ENCODE measurements around the gene GLB1L3. TPM values are rescaled to one million over a fixed set of nuclear protein-coding genes. Genes with fewer than 3 reads are reported as not detected.

Gene GLB1L3
- polyA plus RNA-seq, 1 donor (not counting 4 experiments of a cell fraction or from before 2014, with no cell fraction given): 3.0 TPM

GRCh38 chr11:134341805-134342571, 65.8 kb downstream of the GLB1L3 start:
- no peaks in the 10 kb centered on the region for H4K20me1 ChIP-seq (ENCODE audit: control insufficient read depth, extremely low read depth, insufficient read depth, low read length)
- H3K4me2 ChIP-seq (ENCODE audit: control insufficient read depth, extremely low read depth, insufficient read depth, low read depth, low read length): no peak overlapping the region
- FAIRE-seq: no peak
- H3K79me2 ChIP-seq (ENCODE audit: control insufficient read depth, insufficient read depth, low read length): no peaks in the 10 kb centered on the region
- no peaks in the 10 kb centered on the region for H3K9me3 ChIP-seq (ENCODE audit: control insufficient read depth, low read depth, low read length)
- H3K9me1 ChIP-seq (ENCODE audit: control insufficient read depth, extremely low read depth, insufficient read depth, low read length): no peaks in the 10 kb centered on the region
- no peak overlapping the region for H3K9ac ChIP-seq (ENCODE audit: control insufficient read depth, extremely low read depth, insufficient read depth, low read length)
- no peak overlapping the region for H3K4me3 ChIP-seq (ENCODE audit: control insufficient read depth in 2 of 3, extremely low read depth in 1 of 3, insufficient read depth in 2 of 3, low read depth in 1 of 3, low read length in 3 of 3)
- TF ChIP-seq CTCF (optimal IDR thresholded peaks at IDR 0.05 in 1 of 3, IDR thresholded peaks at IDR 0.05 in 1 of 3, conservative IDR thresholded peaks at IDR 0.05 in 1 of 3; ENCODE audit: extremely low read depth in 1 of 3, insufficient read depth in 2 of 3, low read length in 3 of 3) (no peak), EZH2 (IDR thresholded peaks at IDR 0.05; ENCODE audit: low read length) (no peak)
- H3K27me3 ChIP-seq (ENCODE audit: control insufficient read depth, extremely low read depth, insufficient read depth, low read length): no peaks in the 10 kb centered on the region
- no peak overlapping the region for H3K27ac ChIP-seq (ENCODE audit: control insufficient read depth, insufficient read depth, low read length)
- H3K4me1 ChIP-seq (ENCODE audit: control insufficient read depth, extremely low read depth, insufficient read depth, low read length): peaks cover 8% of the 10 kb centered on the region
- no peak overlapping the region for H2AFZ ChIP-seq (ENCODE audit: control insufficient read depth, low read length)
- no peak for DNase-seq (ENCODE audit: low read depth, low spot score)
- no peaks in the 10 kb centered on the region for H3K36me3 ChIP-seq (ENCODE audit: control insufficient read depth in 2 of 2, extremely low read depth in 1 of 2, insufficient read depth in 2 of 2, low read length in 2 of 2)
- dilution Hi-C loops (cut with MboI; ENCODE audit: extremely low pct_ligation_motif_present, low sequenced_read_pairs): no loop called here

- no peak overlapping the region for H3K4me2 ChIP-seq (ENCODE audit: control insufficient read depth, extremely low read depth, insufficient read depth, low read depth, low read length)
- DNase-seq (ENCODE audit: low read depth, low spot score) (no peak), FAIRE-seq (no peak)
- dilution Hi-C loops (cut with MboI; ENCODE audit: extremely low pct_ligation_motif_present, low sequenced_read_pairs): no loop called here
- no peaks in the 10 kb centered on the region for H3K9me1 ChIP-seq (ENCODE audit: control insufficient read depth, extremely low read depth, insufficient read depth, low read length)
- no peaks in the 10 kb centered on the region for H4K20me1 ChIP-seq (ENCODE audit: control insufficient read depth, extremely low read depth, insufficient read depth, low read length)
- H2AFZ ChIP-seq (ENCODE audit: control insufficient read depth, low read length): no peak overlapping the region
- H3K9me3 ChIP-seq (ENCODE audit: control insufficient read depth, low read depth, low read length): no peaks in the 10 kb centered on the region
- H3K27me3 ChIP-seq (ENCODE audit: control insufficient read depth, extremely low read depth, insufficient read depth, low read length): no peaks in the 10 kb centered on the region
- peaks cover 8% of the 10 kb centered on the region for H3K4me1 ChIP-seq (ENCODE audit: control insufficient read depth, extremely low read depth, insufficient read depth, low read length)
- TF ChIP-seq EZH2 (IDR thresholded peaks at IDR 0.05; ENCODE audit: low read length): no peak
- no peak for TF ChIP-seq CTCF (optimal IDR thresholded peaks at IDR 0.05 in 1 of 3, IDR thresholded peaks at IDR 0.05 in 1 of 3, conservative IDR thresholded peaks at IDR 0.05 in 1 of 3; ENCODE audit: extremely low read depth in 1 of 3, insufficient read depth in 2 of 3, low read length in 3 of 3)
- H3K36me3 ChIP-seq (ENCODE audit: control insufficient read depth in 2 of 2, extremely low read depth in 1 of 2, insufficient read depth in 2 of 2, low read length in 2 of 2): no peaks in the 10 kb centered on the region
- no peak overlapping the region for H3K9ac ChIP-seq (ENCODE audit: control insufficient read depth, extremely low read depth, insufficient read depth, low read length)
- no peak overlapping the region for H3K27ac ChIP-seq (ENCODE audit: control insufficient read depth, insufficient read depth, low read length)
- no peaks in the 10 kb centered on the region for H3K79me2 ChIP-seq (ENCODE audit: control insufficient read depth, insufficient read depth, low read length)
- no peak overlapping the region for H3K4me3 ChIP-seq (ENCODE audit: control insufficient read depth in 2 of 3, extremely low read depth in 1 of 3, insufficient read depth in 2 of 3, low read depth in 1 of 3, low read length in 3 of 3)
Measured at GRCh38 chr11:134342572-134343340, 66.6 kb downstream of the GLB1L3 start.

Data from keratinocyte (primary cell).